Mucosa of stomach (tissue), 1 donor: ENCODE results near the gene UBE2R2.
"Not testable (repeated sequence)": the region's sequence is repeated elsewhere in the genome, so short reads cannot be mapped to it uniquely, and the experiment has no call there.

Experiments used
- H3K27me3 ChIP-seq: one replicate; pipeline ENCODE4 v1.7.0; 2013; ENCODE audit warnings: mild to moderate bottlenecking, low read length; ENCODE audit not compliant: control insufficient read depth, insufficient read depth
- H3K36me3 ChIP-seq: one replicate; pipeline ENCODE4 v1.7.0; 2013; ENCODE audit warnings: low read length; ENCODE audit not compliant: control insufficient read depth, insufficient read depth
- H3K4me1 ChIP-seq: one replicate; pipeline ENCODE4 v1.7.0; 2013; ENCODE audit warnings: mild to moderate bottlenecking, low read length; ENCODE audit not compliant: control insufficient read depth, insufficient read depth
- H3K4me3 ChIP-seq: one replicate; pipeline ENCODE4 v1.7.0; 2013; ENCODE audit warnings: low read length
- H3K9ac ChIP-seq: one replicate; pipeline ENCODE4 v1.7.0; 2013; ENCODE audit warnings: mild to moderate bottlenecking, low read length, moderate library complexity
- H3K9me3 ChIP-seq: one replicate; pipeline ENCODE4 v1.7.0; 2013; ENCODE audit warnings: mild to moderate bottlenecking, low read length, moderate library complexity; ENCODE audit not compliant: control insufficient read depth
- donor health status: Pancreatic carcinoma.

Gene UBE2R2

GRCh38 chr9:33823801-33824200 is 6.8 kb downstream of the UBE2R2 start:
- no peak overlapping the region for H3K9ac ChIP-seq
- peaks cover 19% of the 10 kb centered on the region for H3K4me1 ChIP-seq
- no peaks in the 10 kb centered on the region for H3K27me3 ChIP-seq
- no peaks in the 10 kb centered on the region for H3K36me3 ChIP-seq
- no peaks in the 10 kb centered on the region for H3K9me3 ChIP-seq
- no peak overlapping the region for H3K4me3 ChIP-seq

- not testable (repeated sequence) for H3K9me3 ChIP-seq, H3K4me3 ChIP-seq, H3K36me3 ChIP-seq, H3K27me3 ChIP-seq, H3K9ac ChIP-seq, H3K4me1 ChIP-seq
Observed at GRCh38 chr9:33827285-33827684, 10.3 kb downstream of the UBE2R2 start.

- not testable (repeated sequence) for H3K9ac ChIP-seq
Observed at GRCh38 chr9:33829641-33830230, 12.8 kb downstream of the UBE2R2 start.

GRCh38 chr9:33835625-33836260 is 18.8 kb downstream of the UBE2R2 start:
- H3K4me3 ChIP-seq, result no peak overlapping the region
- no peaks in the 10 kb centered on the region for H3K9me3 ChIP-seq
- H3K27me3 ChIP-seq, result no peaks in the 10 kb centered on the region
- H3K36me3 ChIP-seq, result no peaks in the 10 kb centered on the region
- H3K9ac ChIP-seq, result no peak overlapping the region
- H3K4me1 ChIP-seq, result peaks cover 22% of the 10 kb centered on the region

More at GRCh38 chr9:33829641-33830230, 12.8 kb downstream of the UBE2R2 start:
- not testable (repeated sequence) for H3K36me3 ChIP-seq, H3K4me3 ChIP-seq, H3K27me3 ChIP-seq, H3K9me3 ChIP-seq, H3K4me1 ChIP-seq

GRCh38 chr9:33836261-33836660 is 19.3 kb downstream of the UBE2R2 start:
- not testable (repeated sequence) for H3K9ac ChIP-seq, H3K4me3 ChIP-seq, H3K27me3 ChIP-seq, H3K9me3 ChIP-seq, H3K36me3 ChIP-seq
- H3K4me1 ChIP-seq, result peaks cover 22% of the 10 kb centered on the region

GRCh38 chr9:33837138-33837537 is 20.2 kb downstream of the UBE2R2 start:
- Histone ChIP-seq H3K27me3 (no peaks in the 10 kb centered on the region), H3K4me3 (no peak overlapping the region), H3K9me3 (no peaks in the 10 kb centered on the region), H3K9ac (no peak overlapping the region), H3K4me1 (peaks cover 22% of the 10 kb centered on the region), H3K36me3 (no peaks in the 10 kb centered on the region)

GRCh38 chr9:33840381-33840780 is 23.4 kb downstream of the UBE2R2 start:
- peaks cover 19% of the 10 kb centered on the region for H3K4me1 ChIP-seq
- no peaks in the 10 kb centered on the region for H3K27me3 ChIP-seq
- H3K4me3 ChIP-seq, result no peak overlapping the region
- no peaks in the 10 kb centered on the region for H3K9me3 ChIP-seq
- no peaks in the 10 kb centered on the region for H3K36me3 ChIP-seq
- H3K9ac ChIP-seq, result no peak overlapping the region

GRCh38 chr9:33843312-33843961 is 26.5 kb downstream of the UBE2R2 start:
- Histone ChIP-seq H3K36me3 (no peaks in the 10 kb centered on the region), H3K9ac (no peak overlapping the region), H3K9me3 (no peaks in the 10 kb centered on the region), H3K27me3 (no peaks in the 10 kb centered on the region), H3K4me1 (peaks cover 9% of the 10 kb centered on the region), H3K4me3 (no peak overlapping the region)

- H3K4me1 ChIP-seq, result peaks cover 27% of the 10 kb centered on the region
- H3K4me3 ChIP-seq, result no peak overlapping the region
- H3K9ac ChIP-seq, result no peak overlapping the region
- no peaks in the 10 kb centered on the region for H3K36me3 ChIP-seq
- H3K9me3 ChIP-seq, result no peaks in the 10 kb centered on the region
- no peaks in the 10 kb centered on the region for H3K27me3 ChIP-seq
Observed at GRCh38 chr9:33846231-33846630, 29.3 kb downstream of the UBE2R2 start.

- not testable (repeated sequence) for H3K4me3 ChIP-seq, H3K27me3 ChIP-seq, H3K9me3 ChIP-seq, H3K9ac ChIP-seq, H3K36me3 ChIP-seq
- H3K4me1 ChIP-seq, result peaks cover 40% of the 10 kb centered on the region
Observed at GRCh38 chr9:33847894-33848205, 30.9 kb downstream of the UBE2R2 start.

GRCh38 chr9:33850267-33850629 is 33.3 kb downstream of the UBE2R2 start:
- no peak overlapping the region for H3K4me3 ChIP-seq
- H3K9me3 ChIP-seq, result no peaks in the 10 kb centered on the region
- H3K4me1 ChIP-seq, result peaks cover 42% of the 10 kb centered on the region
- H3K9ac ChIP-seq, result no peak overlapping the region
- H3K36me3 ChIP-seq, result no peaks in the 10 kb centered on the region
- no peaks in the 10 kb centered on the region for H3K27me3 ChIP-seq

GRCh38 chr9:33850677-33851076 is 33.7 kb downstream of the UBE2R2 start:
- H3K4me1 ChIP-seq, result peaks cover 45% of the 10 kb centered on the region
- H3K36me3 ChIP-seq, result no peaks in the 10 kb centered on the region
- no peak overlapping the region for H3K9ac ChIP-seq
- no peak overlapping the region for H3K4me3 ChIP-seq
- H3K27me3 ChIP-seq, result no peaks in the 10 kb centered on the region
- no peaks in the 10 kb centered on the region for H3K9me3 ChIP-seq
